Suppressor macrophage treated with lipopolysaccharide for 1 hour (primary cell): ENCODE data around the gene TMEM150C.
A peak's percentile ranks its signal among the peaks of the same experiment; 100 is the strongest.
"Not testable (repeated sequence)": the region's sequence is repeated elsewhere in the genome, so short reads cannot be mapped to it uniquely, and the experiment has no call there.

Source experiments
- DNase-seq, 3 donors: peaks; one replicate each; pipeline ENCODE4 v3.0.0-alpha.2; 2020 to 2022

Gene TMEM150C

DNA sequence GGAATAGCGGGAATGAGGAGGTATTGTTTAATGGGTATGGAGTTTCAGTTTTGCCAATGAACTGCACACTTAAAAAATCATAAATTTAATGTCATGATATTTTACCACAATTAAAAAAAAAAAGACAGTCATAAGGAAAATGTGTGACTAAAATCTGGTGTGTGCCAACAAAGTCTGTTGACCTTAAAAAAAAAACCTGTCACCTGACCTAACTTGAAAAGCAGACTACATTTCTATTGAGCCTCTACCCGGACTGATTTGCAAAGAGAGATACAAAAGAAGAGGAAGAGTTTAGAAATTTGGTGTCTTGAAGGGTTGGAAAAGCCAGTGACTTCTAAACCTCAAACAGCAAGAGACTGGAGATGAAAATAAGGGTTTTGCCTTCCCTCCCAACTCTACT is 48.4 kb downstream of the TMEM150C start:
- DNase-seq: no peak

DNA sequence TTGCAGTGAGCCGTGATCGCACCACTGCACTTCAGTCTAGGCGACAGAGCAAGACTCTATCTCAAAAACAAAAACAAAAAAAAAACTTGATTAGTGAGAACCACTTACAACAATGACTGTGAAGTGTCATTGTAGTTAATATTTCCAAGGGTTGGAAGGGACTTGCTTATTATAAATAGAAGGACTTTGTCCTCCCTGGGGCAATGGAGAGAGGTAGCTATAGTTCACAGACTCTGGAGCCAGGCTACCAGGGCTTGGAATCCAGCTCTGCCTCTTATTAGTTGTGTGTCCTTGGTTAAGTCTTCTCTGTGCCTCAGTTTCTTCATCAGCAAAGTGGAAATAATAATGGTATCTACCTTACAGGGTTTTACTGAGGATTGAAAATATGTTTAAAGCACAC is 51.6 kb downstream of the TMEM150C start:
- DNase-seq: no peak

DNA sequence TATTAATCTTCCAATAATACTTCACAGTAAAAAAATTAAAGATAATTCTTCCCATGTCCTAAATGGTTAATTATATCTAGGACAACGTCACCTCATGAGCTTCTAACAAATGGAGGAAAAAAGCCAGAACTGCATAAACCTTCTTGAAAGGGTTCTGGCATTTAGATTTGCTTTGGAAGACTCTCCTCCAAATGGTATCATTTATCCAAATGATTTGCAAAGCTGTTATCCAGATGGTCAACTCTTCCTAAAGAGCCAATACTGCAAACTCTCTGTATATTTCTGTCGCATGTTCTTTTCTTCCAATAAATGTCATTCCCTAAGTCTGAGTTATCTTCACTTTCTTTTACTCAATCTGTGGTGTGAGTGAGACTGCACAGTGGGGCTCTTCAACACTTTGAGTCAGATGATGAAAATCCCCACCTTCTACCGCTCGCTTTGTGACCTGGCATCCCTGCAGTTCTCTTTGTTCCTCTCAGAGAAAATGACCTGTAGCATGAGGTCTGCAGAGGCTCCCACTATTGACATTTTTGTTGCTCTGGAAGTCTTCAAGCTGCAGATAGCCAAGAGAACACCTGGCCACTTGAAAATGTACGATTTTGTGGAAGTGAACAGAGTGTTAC is 52.9 kb downstream of the TMEM150C start:
- no peak for DNase-seq

DNA sequence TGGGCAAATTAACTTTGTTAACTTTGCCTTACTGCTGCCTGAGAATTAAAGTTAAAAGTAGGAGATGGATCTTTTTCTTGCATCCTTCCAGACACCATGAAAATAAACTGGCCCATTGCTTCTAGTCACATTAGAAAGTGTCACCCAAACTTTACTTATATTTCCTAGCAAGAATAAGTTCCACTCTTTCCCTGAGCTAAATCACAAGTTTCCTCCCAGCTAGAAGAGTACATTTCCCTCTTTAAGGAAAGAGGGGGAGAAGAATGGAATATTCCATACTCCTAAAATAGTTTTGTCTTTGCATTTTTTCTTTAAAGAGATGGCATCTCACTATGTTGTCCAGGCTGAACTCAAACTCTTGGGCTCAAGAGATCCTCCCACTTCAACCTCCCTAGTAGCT is 53.8 kb downstream of the TMEM150C start:
- DNase-seq: no peak

DNA sequence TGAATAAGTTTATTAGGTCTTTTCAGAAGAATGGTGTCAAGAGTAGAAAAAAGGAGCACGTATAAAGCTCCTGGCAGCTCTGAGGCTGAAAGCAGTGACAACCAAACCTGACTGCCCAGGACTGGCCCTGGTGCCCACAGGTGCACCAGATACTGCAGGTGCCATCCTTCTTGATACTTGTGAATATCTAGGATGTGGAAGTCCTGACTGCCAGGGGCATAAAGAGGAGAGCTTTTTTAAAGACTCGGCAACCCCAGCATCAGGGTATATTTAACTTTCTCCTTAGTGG is 60.7 kb downstream of the TMEM150C start:
- DNase-seq: no peak

DNA sequence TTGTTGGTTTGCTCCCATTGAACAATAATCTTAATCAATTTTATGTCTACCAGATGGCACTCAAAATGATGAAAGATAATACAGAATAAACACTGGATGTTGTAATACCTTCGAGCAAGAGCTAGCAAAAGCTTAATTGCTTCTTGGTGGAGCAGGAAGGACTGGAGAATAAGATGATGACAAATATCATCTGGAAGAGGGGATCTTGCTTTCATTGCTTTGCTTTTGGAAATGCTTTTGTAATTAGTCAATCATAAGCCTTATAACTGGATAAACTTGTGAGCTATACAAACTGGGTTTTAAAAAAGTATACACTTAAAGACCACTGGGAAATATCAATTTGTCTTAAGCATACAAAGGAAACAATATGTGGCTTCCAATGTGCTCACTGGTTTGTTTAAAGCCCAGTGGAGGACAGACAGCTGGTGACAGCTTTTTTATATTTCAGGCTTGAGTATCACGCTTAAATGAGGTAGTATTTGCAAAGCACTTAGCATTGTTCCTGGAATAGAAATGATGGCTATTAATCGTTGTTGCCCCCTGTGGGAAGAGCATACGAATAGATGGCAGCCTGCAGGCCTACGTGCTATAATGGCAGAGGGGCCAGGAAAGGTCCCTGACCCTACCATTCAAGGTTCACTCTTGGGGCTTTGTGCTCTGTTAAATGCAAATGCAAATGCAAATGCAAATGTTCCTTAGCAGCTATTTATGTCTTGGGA is 61.2 kb downstream of the TMEM150C start:
- no peak for DNase-seq

DNA sequence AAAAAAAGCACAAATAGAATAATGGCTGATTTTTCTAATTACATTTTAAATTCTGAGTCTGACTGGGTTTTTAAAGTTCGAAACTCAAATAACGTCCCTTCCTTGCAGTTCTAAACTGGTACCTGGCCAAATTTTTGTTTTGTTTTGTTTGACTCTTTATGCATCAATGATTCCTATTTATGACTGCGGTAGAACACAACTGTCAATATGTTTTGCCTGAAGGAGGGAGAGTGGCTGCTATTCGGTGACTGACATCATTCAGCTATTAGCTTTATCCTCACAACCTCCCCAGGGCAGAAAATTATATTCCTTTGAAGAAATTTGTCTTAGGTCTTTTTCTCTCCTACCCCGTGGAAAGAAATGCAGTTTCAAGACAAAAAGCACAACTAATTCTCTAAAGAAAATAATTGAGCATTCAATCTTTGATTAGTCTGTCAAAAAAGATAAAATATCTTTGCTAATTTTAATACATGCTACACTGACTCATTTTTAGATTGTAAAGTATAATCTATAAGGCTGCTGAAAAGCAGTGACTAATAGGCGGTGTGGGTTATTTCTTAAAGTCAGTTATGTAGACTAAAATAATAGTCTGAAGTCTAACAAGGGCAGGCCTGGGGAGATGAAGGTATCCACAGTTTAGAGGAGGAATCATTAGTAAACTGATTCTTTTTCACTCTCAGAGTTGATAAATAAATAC is 61.9 kb downstream of the TMEM150C start:
- DNase-seq: no peak

DNA sequence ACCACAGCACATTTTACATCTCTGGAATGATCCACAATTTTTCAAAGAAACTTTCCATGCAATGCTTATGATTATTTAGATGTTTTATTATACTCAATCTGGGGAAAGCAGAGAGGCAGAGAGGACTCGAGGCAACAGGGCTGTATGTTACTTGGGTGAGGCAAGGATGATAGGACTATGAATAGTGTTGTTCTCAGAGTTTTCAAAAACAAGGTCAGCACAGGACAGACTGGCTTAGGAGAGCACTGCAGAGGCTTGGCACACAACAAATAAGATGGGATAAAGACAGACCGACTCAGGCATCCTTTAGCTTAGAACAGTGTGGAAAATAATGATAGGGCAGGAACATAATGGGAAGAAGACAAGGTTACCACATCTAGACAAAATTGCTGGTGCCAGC is 65.4 kb downstream of the TMEM150C start:
- no peak for DNase-seq

DNA sequence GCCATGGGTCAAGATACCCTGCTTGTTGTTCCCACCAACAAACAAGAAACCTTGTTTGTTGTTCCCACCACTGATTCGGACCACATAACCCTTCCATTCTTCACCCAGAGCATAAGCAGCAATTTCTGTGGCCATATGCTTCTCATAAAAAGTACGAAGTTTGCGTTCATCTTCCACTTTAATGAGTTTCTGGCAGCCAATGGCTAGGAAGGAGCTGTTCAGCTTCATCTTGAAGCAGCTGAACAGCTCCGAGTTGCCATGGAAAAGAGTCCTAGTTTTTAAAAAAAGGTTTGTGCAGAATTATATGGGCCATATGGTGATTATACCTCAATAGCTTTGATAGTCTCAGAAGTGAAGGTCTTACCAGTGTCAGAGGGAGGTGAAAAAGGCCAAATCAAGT is 66.1 kb downstream of the TMEM150C start:
- DNase-seq: no peak

DNA sequence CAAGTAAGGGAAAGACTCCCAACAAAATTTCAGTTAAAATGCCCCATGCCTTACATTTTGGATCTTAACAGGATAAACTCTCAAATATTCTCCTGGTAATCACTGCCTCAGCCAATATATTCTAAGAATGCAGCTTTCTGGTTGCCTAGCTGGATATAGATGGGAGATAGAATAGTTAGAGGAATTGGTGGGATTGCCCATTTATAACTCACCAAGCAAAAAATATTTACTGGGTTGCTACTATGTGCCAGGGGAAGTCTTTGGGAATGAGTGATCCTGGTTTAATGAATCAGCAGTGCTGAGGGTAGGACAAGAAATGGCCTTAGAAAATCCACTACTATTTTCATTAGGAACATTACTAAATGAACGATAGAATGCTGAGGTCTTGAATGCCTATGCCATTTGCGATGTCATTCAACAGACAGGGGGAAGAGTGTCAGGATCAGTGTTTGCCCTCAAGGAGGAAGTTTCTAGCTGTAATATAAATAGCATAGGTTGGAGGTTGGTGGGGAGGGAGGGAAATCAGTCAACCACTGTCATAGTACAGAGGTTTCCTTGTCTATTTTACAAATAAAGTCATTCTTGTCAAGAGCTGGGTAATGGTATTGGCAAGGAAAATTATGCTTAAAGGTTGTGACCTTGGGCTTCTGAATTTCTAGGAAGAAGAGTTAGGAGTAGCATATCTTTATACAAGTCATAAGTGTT is 67.9 kb downstream of the TMEM150C start:
- DNase-seq: peak in 1 of 3 donors; percentile 1

DNA sequence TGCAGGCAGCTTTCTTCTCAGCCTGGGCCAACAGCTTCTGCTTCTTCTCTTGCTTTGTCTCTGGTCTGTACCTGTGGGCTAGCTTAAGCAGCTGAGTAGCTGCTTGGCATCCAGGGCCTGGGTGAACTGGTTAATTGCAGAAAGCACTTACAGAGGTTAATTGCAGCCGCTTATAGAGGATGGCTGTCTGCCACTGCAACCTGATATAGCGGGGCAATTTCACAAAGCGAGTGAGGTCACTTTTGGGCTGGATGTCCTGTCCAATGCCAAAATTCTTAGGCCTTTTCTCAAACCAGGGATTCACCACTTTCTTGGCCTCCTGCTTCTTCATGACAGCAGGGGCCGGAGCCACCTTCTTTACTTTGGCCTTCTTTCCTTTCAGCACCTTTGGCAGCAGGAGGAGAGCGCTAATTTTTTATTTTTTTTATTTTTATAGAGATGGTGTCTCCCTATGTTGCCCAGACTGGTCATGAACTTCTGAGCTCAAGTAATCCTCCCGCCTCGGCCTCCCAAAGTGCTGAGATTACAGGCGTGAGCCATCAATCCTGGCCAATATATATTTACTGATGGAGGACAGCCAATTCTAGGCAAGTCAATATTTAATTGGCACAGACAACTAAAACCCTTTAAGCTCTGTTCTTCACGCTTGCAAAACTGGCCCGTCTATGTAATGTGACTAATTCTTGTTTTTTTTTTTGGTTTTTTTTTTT is 70.4 kb downstream of the TMEM150C start:
- DNase-seq: no peak

DNA sequence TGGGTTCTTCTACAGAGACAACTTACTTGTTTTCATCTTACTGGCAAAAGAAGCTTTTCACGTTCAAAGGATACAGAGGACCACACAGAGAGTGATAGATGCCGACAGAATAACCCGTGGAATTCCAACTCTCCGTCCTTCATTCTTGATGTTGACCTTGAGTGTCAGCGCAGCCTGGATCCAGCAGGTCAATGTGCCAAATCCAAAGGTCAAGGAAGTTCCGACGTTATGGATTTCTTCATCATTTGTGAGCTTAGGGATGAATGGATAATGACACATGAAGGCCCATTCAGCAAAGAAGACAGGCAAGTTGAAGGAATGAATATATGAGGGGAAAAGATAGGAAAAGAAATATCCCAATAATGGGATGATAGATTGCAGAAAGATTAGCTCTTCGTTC is 71.8 kb downstream of the TMEM150C start:
- no peak for DNase-seq

DNA sequence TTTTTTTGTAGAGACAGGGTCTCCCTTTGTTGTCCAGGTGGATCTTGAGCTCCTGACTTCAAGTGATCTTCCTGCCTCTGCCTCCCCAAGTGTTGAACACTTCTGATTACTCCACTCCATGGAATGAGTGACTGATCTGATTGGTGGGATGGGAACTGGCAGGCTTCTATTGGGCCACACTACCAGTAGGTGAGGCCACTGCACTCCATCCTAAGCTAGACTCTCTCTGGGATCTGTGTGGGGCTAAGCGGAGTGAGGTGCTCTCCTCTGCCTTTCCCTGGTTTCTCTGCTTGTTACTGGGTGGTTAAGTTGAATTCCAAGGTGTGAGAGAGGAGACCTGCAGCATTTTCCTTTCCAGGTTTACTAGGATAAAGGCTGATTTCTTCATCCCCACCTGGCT is 72.7 kb downstream of the TMEM150C start:
- no peak for DNase-seq

DNA sequence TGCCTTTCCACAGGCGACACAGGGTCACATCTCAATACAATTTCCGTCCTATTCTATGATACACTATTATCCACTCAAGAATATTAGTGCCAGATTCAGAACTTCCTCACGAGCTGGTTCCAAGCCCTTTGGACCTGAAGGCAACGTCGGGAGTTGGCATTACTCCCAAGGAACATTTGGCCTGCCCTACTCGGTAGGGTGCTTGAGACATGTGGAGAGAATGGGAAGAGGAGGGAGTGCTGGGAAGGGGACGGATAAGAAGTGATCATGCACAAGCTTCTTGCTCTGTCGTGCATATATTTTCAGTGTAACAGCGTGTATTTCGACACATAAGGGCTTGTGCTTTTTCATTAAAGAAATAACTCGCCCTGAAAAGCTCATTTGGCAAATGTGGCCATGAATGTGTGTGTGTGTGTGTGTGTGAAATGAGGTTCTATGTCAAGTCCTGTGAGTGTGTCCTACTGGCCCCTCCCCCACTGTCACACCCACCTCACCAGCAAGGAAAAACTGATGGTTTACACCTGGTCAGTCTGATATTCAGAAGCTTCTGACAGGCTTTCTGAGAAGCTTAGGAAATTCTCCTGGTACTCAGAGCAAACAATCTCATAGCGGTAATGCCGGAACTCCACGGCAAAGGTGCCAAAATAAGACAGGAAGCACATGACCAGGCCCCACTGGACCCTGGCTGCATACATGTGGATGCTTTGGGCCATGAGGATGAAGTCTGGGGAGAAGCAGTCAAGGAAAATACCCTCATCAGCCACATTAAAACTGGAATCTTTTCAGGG is 76.6 kb downstream of the TMEM150C start:
- no peak for DNase-seq

DNA sequence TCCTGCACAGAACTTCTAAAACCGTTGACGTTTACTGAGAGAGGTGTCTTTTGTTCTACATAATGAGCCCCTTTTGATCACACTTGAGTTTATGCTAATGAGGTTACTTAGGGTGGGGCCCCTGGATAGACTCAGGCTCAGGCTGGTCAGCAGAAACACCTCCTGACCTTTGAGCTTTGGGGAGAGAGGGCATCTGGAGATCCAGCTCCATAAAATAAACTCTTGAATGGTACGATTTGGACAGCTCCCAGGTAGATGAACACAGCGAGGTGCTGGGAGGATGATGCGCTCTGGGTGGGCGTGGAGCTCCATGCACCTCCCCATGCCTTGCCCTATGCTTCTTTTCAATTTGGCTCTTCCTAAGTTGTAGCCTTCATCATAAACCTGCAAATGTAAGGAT is 79.4 kb downstream of the TMEM150C start:
- no peak for DNase-seq

DNA sequence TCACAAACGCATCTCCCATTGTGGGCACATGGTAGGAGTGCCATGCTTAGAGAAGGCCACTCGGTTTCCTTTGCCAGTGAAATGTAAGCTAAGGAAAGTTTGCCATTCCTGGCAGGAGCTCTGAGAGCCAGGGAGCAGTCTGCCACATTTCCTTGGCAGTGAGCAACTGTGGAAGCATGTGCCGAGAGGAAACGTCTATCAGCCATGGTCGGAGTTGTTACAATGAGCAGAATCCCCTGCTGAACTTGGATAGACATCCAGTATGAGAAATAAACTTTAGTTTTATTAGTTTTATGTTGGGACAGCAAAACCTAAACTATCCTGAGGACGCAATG is 80.3 kb downstream of the TMEM150C start:
- no peak for DNase-seq

DNA sequence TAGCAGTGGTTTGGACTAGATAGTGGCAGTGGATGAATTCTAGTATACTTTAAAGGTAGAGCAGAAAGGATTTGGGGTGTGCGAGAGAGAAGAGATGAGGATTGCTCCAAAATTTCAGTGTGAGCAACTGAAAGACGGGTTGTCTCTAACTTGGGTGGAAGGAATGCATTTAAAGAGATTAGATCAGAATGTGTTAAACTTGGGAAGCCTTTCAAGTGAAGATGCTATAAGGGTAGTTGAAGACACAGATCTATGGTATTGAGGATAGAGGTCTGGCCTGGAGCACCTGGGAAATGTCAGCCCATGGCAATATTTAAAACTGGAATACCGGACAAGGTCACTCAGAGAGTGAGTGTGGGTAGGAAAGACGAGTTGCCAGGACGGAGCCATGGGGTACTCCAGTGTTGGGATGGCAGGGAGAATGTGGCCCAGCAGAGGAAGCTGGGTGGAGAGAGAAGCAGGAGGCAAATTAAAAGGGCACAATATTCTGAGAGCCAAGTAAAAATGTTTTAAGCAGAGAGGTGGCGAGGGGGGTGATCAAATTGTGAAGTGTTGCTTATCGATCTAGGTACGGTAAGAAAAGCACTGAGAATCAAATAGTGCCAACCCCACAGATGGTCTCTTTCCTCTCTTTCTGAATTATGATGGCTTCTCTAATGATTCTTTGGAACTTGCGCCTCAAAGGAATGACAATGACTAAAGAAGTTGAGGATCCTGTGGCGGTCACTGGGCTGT is 80.8 kb downstream of the TMEM150C start:
- no peak for DNase-seq

DNA sequence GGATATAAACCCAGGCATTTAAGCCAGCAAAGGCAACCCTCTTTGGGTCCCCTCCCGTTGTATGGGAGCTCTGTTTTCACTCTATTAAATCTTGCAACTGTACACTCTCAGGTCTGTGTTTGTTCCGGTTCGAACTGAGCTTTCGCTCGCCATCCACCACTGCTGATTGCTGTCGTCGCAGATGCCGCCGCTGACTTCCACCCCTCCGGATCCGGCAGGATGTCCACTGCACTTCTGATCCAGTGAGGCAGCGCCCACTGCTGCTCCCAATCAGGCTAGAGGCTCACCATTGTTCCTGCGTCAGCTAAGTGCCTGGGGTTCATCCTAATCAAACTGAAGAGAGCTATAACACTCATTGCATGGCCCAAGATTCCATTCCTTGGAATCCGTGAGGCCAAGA is 82.2 kb downstream of the TMEM150C start:
- no peak for DNase-seq

DNA sequence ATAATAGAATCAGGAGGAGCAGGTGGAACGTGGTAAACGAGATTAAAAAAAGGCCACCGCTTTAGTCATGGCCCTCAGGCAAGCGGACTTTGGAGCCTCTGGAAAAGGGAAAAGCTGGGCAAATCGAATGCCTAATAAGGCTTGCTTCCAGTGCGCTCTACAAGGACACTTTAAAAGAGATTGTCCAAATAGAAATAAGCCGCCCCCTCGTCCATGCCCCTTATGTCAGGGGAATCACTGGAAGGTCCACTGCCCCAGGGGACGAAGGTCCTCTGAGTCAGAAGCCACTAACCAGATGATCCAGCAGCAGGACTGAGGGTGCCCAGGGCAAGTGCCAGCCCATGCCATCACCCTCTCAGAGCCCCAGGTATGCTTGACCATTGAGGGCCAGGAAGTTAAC is 84.3 kb downstream of the TMEM150C start:
- DNase-seq: not testable (repeated sequence)

DNA sequence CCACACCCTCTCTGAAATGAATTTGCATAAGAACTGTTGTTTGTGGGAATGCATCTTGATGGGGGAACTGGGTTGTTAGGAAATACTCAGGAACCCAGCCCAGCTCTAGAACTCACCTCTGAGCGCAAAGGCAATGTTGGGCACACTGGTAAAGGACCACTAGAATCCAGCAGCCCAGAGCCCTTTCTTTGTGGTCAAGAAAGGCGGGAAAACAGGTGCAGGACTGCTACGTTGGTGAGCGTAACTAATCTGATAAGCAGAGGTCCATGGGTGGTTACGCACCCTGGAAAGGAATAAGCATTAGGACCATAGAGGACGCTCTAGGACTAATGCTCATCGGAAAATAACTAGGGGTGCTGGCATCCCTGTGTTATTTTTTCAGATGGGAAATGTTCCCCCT is 85.9 kb downstream of the TMEM150C start:
- DNase-seq: not testable (repeated sequence)

DNA sequence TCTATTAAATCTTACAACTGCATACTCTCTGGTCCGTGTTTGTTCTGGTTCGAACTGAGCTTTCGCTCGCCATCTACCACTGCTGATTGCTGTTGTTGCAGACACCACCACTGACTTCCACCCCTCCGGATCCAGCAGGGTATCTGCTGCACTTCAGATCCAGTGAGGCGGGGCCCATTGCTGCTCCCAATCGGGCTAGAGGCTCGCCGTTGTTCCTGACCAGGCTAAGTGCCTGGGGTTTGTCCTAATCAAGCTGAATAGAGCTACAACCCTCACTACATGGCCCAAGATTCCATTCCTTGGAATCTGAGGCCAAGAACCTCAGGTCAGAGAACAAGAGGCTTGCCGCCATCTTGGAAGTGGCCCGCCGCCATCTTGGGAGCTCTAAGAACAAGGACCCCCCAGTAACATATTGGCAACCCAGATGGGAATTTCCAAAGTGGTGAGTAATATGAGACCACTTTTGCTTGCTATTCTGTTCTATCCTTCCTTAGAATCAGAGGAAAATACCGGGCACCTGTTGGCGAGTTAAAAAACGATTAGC is 88.1 kb downstream of the TMEM150C start:
- DNase-seq: no peak

DNA sequence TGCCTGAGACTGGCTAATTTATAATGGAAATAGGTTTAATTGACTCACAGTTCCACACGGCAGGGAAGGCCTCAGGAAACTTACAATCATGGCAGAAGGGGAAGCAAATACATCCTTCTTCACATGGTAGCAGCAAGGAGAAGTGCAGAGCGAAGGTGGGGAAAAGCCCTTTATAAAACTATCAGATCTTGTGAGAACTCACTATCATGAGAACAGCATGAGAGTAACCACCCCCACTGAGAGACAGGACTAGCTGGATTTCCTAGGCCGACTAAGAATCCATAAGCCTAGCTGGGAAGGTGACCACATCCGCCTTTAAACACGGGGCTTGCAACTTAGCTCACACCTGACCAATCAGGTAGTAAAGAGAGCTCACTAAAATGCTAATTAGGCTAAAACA is 88.7 kb downstream of the TMEM150C start:
- DNase-seq: peak; percentile 22 to 49 (median 31)
